OCI-LY3 (cell line): ENCODE results near the gene KDM7A.
"Not testable (repeated sequence)": the region's sequence is repeated elsewhere in the genome, so short reads cannot be mapped to it uniquely, and the experiment has no call there.

ENCODE experiments used
- H2AFZ ChIP-seq: fragments of 200-600, 300-600 bp; shearing (Covaris generic); 2 replicates; pipeline ENCODE4 v1.6.0; 2014; ENCODE audit warnings: antibody characterized with exemption, low read depth, low read length
- H3K27ac ChIP-seq: fragments of 200-600, 300-600 bp; sonication (generic); 2 replicates; pipeline ENCODE4 v1.5.1; 2014; ENCODE audit warnings: mild to moderate bottlenecking, low read length, moderate library complexity, mixed read lengths
- H3K27me3 ChIP-seq: fragments of 200-600, 300-600 bp; sonication (generic); 2 replicates; pipeline ENCODE4 v1.6.1; 2014; ENCODE audit warnings: low read depth, low read length, mixed read lengths
- H3K36me3 ChIP-seq: fragments of 200-600, 300-600 bp; sonication (generic); replicated peaks from 2 replicates; pipeline ENCODE3; 2014; ENCODE audit warnings: low read depth, low read length, mixed read lengths
- H3K4me1 ChIP-seq: fragments of 300-600, 200-600 bp; sonication (generic); 2 replicates; pipeline ENCODE4 v1.6.1; 2014; ENCODE audit warnings: low read length, mixed read lengths
- H3K4me2 ChIP-seq: fragments of 200-600, 300-600 bp; sonication (generic); 2 replicates; pipeline ENCODE4 v1.6.1; 2014; ENCODE audit warnings: low read length, mixed read lengths
- H3K4me3 ChIP-seq: fragments of 300-600, 200-600 bp; sonication (generic); 2 replicates; pipeline ENCODE4 v1.5.1; 2014; ENCODE audit warnings: antibody characterized with exemption, mild to moderate bottlenecking, low read length, moderate library complexity
- H3K79me2 ChIP-seq: fragments of 300-600, 200-600 bp; shearing (Covaris generic); 2 replicates; pipeline ENCODE4 v1.6.1; 2014; ENCODE audit warnings: mild to moderate bottlenecking, low read length, mixed read lengths
- H3K9ac ChIP-seq: fragments of 300-600, 200-600 bp; shearing (Covaris generic); 2 replicates; pipeline ENCODE4 v1.6.0; 2014; ENCODE audit warnings: mild to moderate bottlenecking, low read length, moderate library complexity
- H3K9me3 ChIP-seq: fragments of 200-600, 300-600 bp; shearing (Covaris generic); 2 replicates; pipeline ENCODE4 v1.6.1; 2014; ENCODE audit warnings: low read length, mixed read lengths; ENCODE audit not compliant: insufficient read depth
- H4K20me1 ChIP-seq: fragments of 200-600, 300-600 bp; sonication (generic); 2 replicates; pipeline ENCODE4 v1.6.1; 2016; ENCODE audit warnings: low read length, mixed read lengths; ENCODE audit not compliant: insufficient read depth
- CTCF ChIP-seq: fragments of 200-600, 300-600 bp; sonication (generic); IDR thresholded peaks from 2 replicates; pipeline ENCODE4 v1.5.1; 2014; ENCODE audit warnings: antibody characterized with exemption, low read length, low read depth
- EZH2phosphoT487 ChIP-seq: fragments of 200-600 bp; shearing (Covaris generic); IDR thresholded peaks from 2 replicates; pipeline ENCODE4 v1.6.1; 2018; ENCODE audit warnings: antibody characterized with exemption, mixed run types, low read depth

The KDM7A gene

GRCh38 chr7:140126435-140127034 lies 50.2 kb downstream of the KDM7A start:
- H3K79me2 ChIP-seq, result no peaks in the 10 kb centered on the region
- H3K4me1 ChIP-seq, result no peaks in the 10 kb centered on the region
- no peak overlapping the region for H3K9ac ChIP-seq
- no peak overlapping the region for H3K4me3 ChIP-seq
- no peaks in the 10 kb centered on the region for H4K20me1 ChIP-seq
- TF ChIP-seq EZH2phosphoT487 (no peak), CTCF (no peak)
- no peaks in the 10 kb centered on the region for H3K9me3 ChIP-seq
- H3K27me3 ChIP-seq, result no peaks in the 10 kb centered on the region
- H2AFZ ChIP-seq, result no peak overlapping the region
- H3K4me2 ChIP-seq, result no peak overlapping the region
- H3K36me3 ChIP-seq, result no peaks in the 10 kb centered on the region
- no peak overlapping the region for H3K27ac ChIP-seq

GRCh38 chr7:140122965-140123364 lies 53.8 kb downstream of the KDM7A start:
- H3K27ac ChIP-seq, result no peak overlapping the region

DNA sequence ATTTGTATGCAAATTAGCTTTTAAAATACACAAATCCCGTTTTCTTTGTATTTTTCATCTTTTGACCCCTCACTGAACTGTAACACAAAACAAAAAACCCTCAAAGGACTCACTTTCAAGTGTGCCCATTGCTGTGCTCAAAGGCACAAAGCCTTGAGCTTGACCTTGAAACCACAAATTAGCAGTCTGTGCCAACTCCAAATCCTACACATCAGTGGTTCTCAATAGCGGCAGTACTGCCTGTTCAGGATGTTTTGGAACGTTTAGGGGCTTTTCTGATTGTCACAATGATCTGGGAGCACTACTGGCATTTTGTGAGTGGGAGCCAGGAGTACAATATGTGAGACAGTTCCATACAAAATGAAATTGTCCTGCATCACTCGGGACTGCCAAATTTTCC lies 55.5 kb downstream of the KDM7A start:
- Histone ChIP-seq H2AFZ (no peak overlapping the region), H3K79me2 (no peaks in the 10 kb centered on the region), H3K9me3 (no peaks in the 10 kb centered on the region), H3K27ac (no peak overlapping the region), H3K27me3 (peaks cover 9% of the 10 kb centered on the region; the same call in 1 of the 2 replicates), H3K4me2 (no peak overlapping the region), H3K4me1 (no peaks in the 10 kb centered on the region), H3K4me3 (no peak overlapping the region), H4K20me1 (no peaks in the 10 kb centered on the region), H3K36me3 (no peaks in the 10 kb centered on the region), H3K9ac (no peak overlapping the region)
- TF ChIP-seq EZH2phosphoT487, result no peak
- no peak for TF ChIP-seq CTCF

More at GRCh38 chr7:140122965-140123364, 53.8 kb downstream of the KDM7A start:
- no peak overlapping the region for H3K4me3 ChIP-seq
- H3K9me3 ChIP-seq, result no peaks in the 10 kb centered on the region
- TF ChIP-seq CTCF (no peak), EZH2phosphoT487 (no peak)
- H2AFZ ChIP-seq, result no peak overlapping the region
- no peaks in the 10 kb centered on the region for H4K20me1 ChIP-seq
- H3K4me1 ChIP-seq, result no peaks in the 10 kb centered on the region
- H3K9ac ChIP-seq, result no peak overlapping the region
- H3K4me2 ChIP-seq, result no peak overlapping the region
- peaks cover 9% of the 10 kb centered on the region; the same call in 1 of the 2 replicates for H3K27me3 ChIP-seq
- no peaks in the 10 kb centered on the region for H3K36me3 ChIP-seq
- no peaks in the 10 kb centered on the region for H3K79me2 ChIP-seq

GRCh38 chr7:140114817-140115216 lies 62.0 kb downstream of the KDM7A start:
- not testable (repeated sequence) for H3K27ac ChIP-seq

GRCh38 chr7:140108777-140109176 lies 68.0 kb downstream of the KDM7A start:
- not testable (repeated sequence) for H3K4me2 ChIP-seq, H3K4me3 ChIP-seq, H3K4me1 ChIP-seq, H3K79me2 ChIP-seq, H3K9ac ChIP-seq, H4K20me1 ChIP-seq, H2AFZ ChIP-seq, H3K27me3 ChIP-seq, H3K27ac ChIP-seq, H3K36me3 ChIP-seq, H3K9me3 ChIP-seq

More at GRCh38 chr7:140114817-140115216, 62.0 kb downstream of the KDM7A start:
- not testable (repeated sequence) for H3K4me3 ChIP-seq, H3K4me1 ChIP-seq, H3K9ac ChIP-seq, H3K4me2 ChIP-seq, H3K79me2 ChIP-seq, H4K20me1 ChIP-seq, H3K27me3 ChIP-seq, H3K9me3 ChIP-seq, H2AFZ ChIP-seq, H3K36me3 ChIP-seq
